Measurements from ENCODE around the gene CRY2. TPM values are rescaled to one million over a fixed set of nuclear protein-coding genes. Genes with fewer than 3 reads are reported as not detected.

Gene CRY2
- total and polyA plus RNA-seq, 10 of the 15 experiments (the other 5 are each of a cell fraction or from before 2014, with no cell fraction given), result 1.2 to 14.7 (median 8.1) TPM

GRCh38 chr11:45922425-45923082 is 75.3 kb downstream of the CRY2 start, which contains the start of gene LARGE2:
Gene LARGE2, plus strand, starts transcription at chr11:45922656. Its CDS starts 227 bp downstream, at chr11:45922883.
- POLR2A ChIA-PET, result no interaction called here
- Histone ChIP-seq H3K9ac (ENCODE audit: control insufficient read depth, insufficient read depth, low read length) (no peak within 1 kb of the TSS), H3K79me2 (ENCODE audit: control insufficient read depth, insufficient read depth, low read length) (peaks cover 1% of the 10 kb centered on the region), H3K9me3 (replicated peaks; ENCODE audit: control insufficient read depth, insufficient read depth, low read length) (no peaks in the 10 kb centered on the region; the same call in 2 of the 3 replicates), H2AFZ (ENCODE audit: control insufficient read depth, low read depth, low read length) (no peak within 1 kb of the TSS), H3K36me3 (ENCODE audit: control insufficient read depth in 2 of 2, insufficient read depth in 2 of 2, low read length in 1 of 2) (no peaks in the 10 kb centered on the region), H3K27ac (ENCODE audit: control insufficient read depth, insufficient read depth) (no peak within 1 kb of the TSS), H4K20me1 (ENCODE audit: control insufficient read depth, insufficient read depth) (no peaks in the 10 kb centered on the region), H3K27me3 (replicated peaks in 1 of 2; ENCODE audit: control insufficient read depth in 2 of 2, insufficient read depth in 2 of 2, low read length in 1 of 2) (peaks cover 6 to 18% of the 10 kb centered on the region in 2 experiments; a peak in 3 of 4 replicates), H3K4me3 (peak within 1 kb of the TSS; percentile 53; the same call in 1 of the 2 replicates), H3K4me1 (ENCODE audit: control insufficient read depth, insufficient read depth, low read length) (peaks cover 5% of the 10 kb centered on the region), H3K4me2 (ENCODE audit: control insufficient read depth, insufficient read depth) (peak within 1 kb of the TSS; percentile 66; the same call in 1 of the 2 replicates)
- FAIRE-seq, result no peak
- intact Hi-C loops (cut with micrococcal nuclease; ENCODE audit: unreplicated experiment) (no loop called here), in situ Hi-C loops (cut with MboI) (no loop called here)
- RAD21 ChIA-PET (ENCODE audit: unreplicated experiment), result no interaction called here
- SMC1A ChIA-PET (ENCODE audit: uncharacterized antibody, unreplicated experiment), result no interaction called here
- CTCF ChIA-PET, result no interaction called here
- no peak for DNase-seq (ENCODE audit: low read depth, low spot score)
- no TSS peak for BruUV-seq (replicated peaks)
- TF ChIP-seq YY1 (IDR thresholded peaks at IDR 0.05; ENCODE audit: low read depth, low read length), result 0 out of 2 replicates have a peak, but pooled peaks have one; percentile 20
- TF ChIP-seq GATAD2B (conservative IDR thresholded peaks at IDR 0.05; ENCODE audit: low read depth), result peak; percentile 6; the same call in 1 of the 2 replicates
- TF ChIP-seq IKZF1 (conservative IDR thresholded peaks at IDR 0.05), result peak; percentile 67
- TF ChIP-seq POLR2AphosphoS2 (IDR thresholded peaks at IDR 0.05; ENCODE audit: low read depth, low read length), result no peak
- ATAC-seq, result no peak
- WGBS (ENCODE audit: insufficient coverage, insufficient replicate concordance, low lambda C conversion rate, missing lambda C conversion rate), result 5% methylated on average over 59 of the region's 73 CpGs

DNA sequence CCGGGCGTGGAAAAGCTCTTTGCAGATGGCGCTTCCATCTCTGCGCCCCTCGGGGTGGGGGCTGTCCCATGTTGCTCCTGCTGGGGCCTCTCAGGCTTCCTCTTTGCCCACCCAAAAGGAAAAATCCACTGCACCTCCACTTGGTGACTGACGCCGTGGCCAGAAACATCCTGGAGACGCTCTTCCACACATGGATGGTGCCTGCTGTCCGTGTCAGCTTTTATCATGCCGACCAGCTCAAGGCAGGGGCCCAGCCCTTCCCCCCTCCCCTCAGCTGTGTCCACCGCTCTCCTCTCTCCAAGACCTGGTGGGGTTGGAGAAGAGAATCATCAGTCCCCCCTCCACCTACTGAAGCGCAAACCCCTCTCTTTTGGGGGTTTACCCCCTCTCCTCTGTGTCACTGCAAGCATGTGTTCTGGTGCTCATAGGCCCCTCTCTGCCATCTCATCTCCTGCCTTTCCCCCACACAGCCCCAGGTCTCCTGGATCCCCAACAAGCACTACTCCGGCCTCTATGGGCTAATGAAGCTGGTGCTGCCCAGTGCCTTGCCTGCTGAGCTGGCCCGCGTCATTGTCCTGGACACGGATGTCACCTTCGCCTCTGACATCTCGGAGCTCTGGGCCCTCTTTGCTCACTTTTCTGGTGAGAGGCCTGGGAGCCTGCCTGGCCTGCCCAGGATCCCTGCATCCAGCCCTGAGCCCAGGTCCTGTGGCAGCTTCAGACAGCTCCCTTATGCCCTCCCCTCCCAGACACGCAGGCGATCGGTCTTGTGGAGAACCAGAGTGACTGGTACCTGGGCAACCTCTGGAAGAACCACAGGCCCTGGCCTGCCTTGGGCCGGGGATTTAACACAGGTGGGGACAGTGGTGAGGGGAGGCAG is 77.0 kb downstream of the CRY2 start:
- no peak overlapping the region for H3K27ac ChIP-seq (ENCODE audit: control insufficient read depth, insufficient read depth)
- TF ChIP-seq, protein P1, sequence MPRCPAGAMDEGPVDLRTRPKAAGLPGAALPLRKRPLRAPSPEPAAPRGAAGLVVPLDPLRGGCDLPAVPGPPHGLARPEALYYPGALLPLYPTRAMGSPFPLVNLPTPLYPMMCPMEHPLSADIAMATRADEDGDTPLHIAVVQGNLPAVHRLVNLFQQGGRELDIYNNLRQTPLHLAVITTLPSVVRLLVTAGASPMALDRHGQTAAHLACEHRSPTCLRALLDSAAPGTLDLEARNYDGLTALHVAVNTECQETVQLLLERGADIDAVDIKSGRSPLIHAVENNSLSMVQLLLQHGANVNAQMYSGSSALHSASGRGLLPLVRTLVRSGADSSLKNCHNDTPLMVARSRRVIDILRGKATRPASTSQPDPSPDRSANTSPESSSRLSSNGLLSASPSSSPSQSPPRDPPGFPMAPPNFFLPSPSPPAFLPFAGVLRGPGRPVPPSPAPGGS (IDR thresholded peaks at IDR 0.05; ENCODE audit: borderline replicate concordance, insufficient read depth, low read depth, low read length, poor library complexity, severe bottlenecking), result no peak
- no peak for TF ChIP-seq EED (IDR thresholded peaks at IDR 0.05; ENCODE audit: low read depth)
- TF ChIP-seq NFYB (IDR thresholded peaks at IDR 0.05; ENCODE audit: insufficient read depth, low read depth, low read length), result no peak
- TF ChIP-seq MEF2B (IDR thresholded peaks at IDR 0.05; ENCODE audit: partially characterized antibody, poor library complexity, severe bottlenecking), result no peak
- no peak overlapping the region for H2AFZ ChIP-seq (ENCODE audit: control insufficient read depth, low read depth, low read length)
- WGBS (ENCODE audit: insufficient coverage, insufficient replicate concordance, low lambda C conversion rate, missing lambda C conversion rate), result 42% methylated on average over 22 of the region's 22 CpGs
- BruUV-seq (replicated peaks), result no TSS peak
- ChIA-PET CTCF (no interaction called here), SMC1A (ENCODE audit: uncharacterized antibody, unreplicated experiment) (no interaction called here), POLR2A (interaction anchor here (0.5 to 1.1 kb wide), 2 partner anchors 11 to 193 kb away, joined by 5 to 8 read pairs; no protein-coding TSS in a partner anchor), RAD21 (ENCODE audit: unreplicated experiment) (interaction anchor here (0.6 to 0.7 kb wide), 2 partner anchors 17 to 84 kb away, joined by 3 to 5 read pairs; no protein-coding TSS in a partner anchor)
- H3K4me1 ChIP-seq (ENCODE audit: control insufficient read depth, insufficient read depth, low read length), result peaks cover 2% of the 10 kb centered on the region
- no peaks in the 10 kb centered on the region for H3K79me2 ChIP-seq (ENCODE audit: control insufficient read depth, insufficient read depth, low read length)
- no peak overlapping the region for H3K4me3 ChIP-seq
- intact Hi-C loops (cut with micrococcal nuclease; ENCODE audit: unreplicated experiment) (no loop called here), in situ Hi-C loops (cut with MboI) (no loop called here)
- H3K9ac ChIP-seq (ENCODE audit: control insufficient read depth, insufficient read depth, low read length), result no peak overlapping the region
- no peaks in the 10 kb centered on the region for H3K36me3 ChIP-seq (ENCODE audit: control insufficient read depth in 2 of 2, insufficient read depth in 2 of 2, low read length in 1 of 2)
- no peaks in the 10 kb centered on the region for H4K20me1 ChIP-seq (ENCODE audit: control insufficient read depth, insufficient read depth)
- DNase-seq (ENCODE audit: low read depth, low spot score) (no peak), FAIRE-seq (no peak), ATAC-seq (no peak)
- peaks cover 6 to 18% of the 10 kb centered on the region in 2 experiments; a peak in 3 of 4 replicates for H3K27me3 ChIP-seq (replicated peaks in 1 of 2; ENCODE audit: control insufficient read depth in 2 of 2, insufficient read depth in 2 of 2, low read length in 1 of 2)
- no peaks in the 10 kb centered on the region; the same call in 2 of the 3 replicates for H3K9me3 ChIP-seq (replicated peaks; ENCODE audit: control insufficient read depth, insufficient read depth, low read length)
- H3K4me2 ChIP-seq (ENCODE audit: control insufficient read depth, insufficient read depth), result no peak overlapping the region

Measured in GM12878 (cell line).